Sigmoid colon (tissue), 4 donors: Measurements from ENCODE around the gene LPP.

Experiments used
- EP300 ChIP-seq, 4 donors: sonication (generic); formaldehyde crosslinking; IDR thresholded peaks; one replicate each; pipeline ENCODE4 v1.6.1; 2017; ENCODE audit warnings: antibody characterized with exemption in 4 of 4
- TF ChIP-seq, protein P1 (sequence below), 4 experiments: fragments of 450-650 bp in 3 of 4; fragments of 200-600 bp in 1 of 4; IDR thresholded peaks; one replicate each; pipeline ENCODE4 v1.5.1; 2016 to 2019; ENCODE audit warnings: antibody characterized with exemption in 4 of 4, mild to moderate bottlenecking in 3 of 4, moderate library complexity in 2 of 4

DNA sequence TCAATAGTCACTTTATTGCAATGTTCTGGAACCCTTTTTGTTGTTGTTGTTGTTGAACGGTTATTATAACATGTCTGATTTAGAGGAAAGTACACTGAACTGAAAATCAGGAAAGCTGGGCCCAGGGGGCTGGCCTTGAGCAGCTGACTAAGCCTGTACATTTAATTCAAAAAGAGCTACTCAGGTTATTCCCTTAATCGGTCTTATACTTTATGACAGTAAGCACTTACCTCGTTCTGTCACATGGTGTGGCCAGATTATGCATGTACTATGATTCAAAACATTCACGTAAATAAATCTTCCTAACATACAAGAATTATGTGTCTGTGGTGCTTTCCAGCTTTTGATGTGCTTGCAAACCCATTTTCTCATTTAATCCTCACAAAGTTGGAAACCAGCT, 635.3 kb downstream of the LPP start:
- TF ChIP-seq, protein P1, sequence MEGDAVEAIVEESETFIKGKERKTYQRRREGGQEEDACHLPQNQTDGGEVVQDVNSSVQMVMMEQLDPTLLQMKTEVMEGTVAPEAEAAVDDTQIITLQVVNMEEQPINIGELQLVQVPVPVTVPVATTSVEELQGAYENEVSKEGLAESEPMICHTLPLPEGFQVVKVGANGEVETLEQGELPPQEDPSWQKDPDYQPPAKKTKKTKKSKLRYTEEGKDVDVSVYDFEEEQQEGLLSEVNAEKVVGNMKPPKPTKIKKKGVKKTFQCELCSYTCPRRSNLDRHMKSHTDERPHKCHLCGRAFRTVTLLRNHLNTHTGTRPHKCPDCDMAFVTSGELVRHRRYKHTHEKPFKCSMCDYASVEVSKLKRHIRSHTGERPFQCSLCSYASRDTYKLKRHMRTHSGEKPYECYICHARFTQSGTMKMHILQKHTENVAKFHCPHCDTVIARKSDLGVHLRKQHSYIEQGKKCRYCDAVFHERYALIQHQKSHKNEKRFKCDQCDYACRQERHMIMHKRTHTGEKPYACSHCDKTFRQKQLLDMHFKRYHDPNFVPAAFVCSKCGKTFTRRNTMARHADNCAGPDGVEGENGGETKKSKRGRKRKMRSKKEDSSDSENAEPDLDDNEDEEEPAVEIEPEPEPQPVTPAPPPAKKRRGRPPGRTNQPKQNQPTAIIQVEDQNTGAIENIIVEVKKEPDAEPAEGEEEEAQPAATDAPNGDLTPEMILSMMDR (IDR thresholded peaks at IDR 0.05), result no peak
- TF ChIP-seq EP300 (IDR thresholded peaks at IDR 0.05), result no peak
